Esophagus squamous epithelium (tissue), 5 donors: ENCODE results near the gene PIP5KL1. TPM values are rescaled to one million over a fixed set of nuclear protein-coding genes. Genes with fewer than 3 reads are reported as not detected.

Source experiments
- DNase-seq: peaks from one replicate; lab custom pipeline; 2025; lab: John Stamatoyannopoulos, UW
- H3K27ac ChIP-seq, 4 donors: fragments of 200-600 bp; sonication (generic); one replicate each; pipeline ENCODE4 v1.5.1; 2016 to 2019; ENCODE audit warnings: mild to moderate bottlenecking in 1 of 4
- H3K27me3 ChIP-seq, 4 donors: fragments of 200-600 bp; sonication (generic); 1 replicate in 3 of 4; 2 replicates in 1 of 4; pipeline versions ENCODE4 v1.5.1 to v1.6.0; 2017 to 2021; ENCODE audit warnings: antibody characterized with exemption in 1 of 4
- H3K36me3 ChIP-seq, 3 donors: fragments of 200-600 bp; sonication (generic); one replicate each; pipeline ENCODE4 v1.5.1; 2016 to 2019
- H3K4me1 ChIP-seq, 3 donors: fragments of 200-600 bp; sonication (generic); one replicate each; pipeline ENCODE4 v1.5.1; 2017 to 2019
- H3K4me3 ChIP-seq, 4 donors: fragments of 200-600 bp; sonication (generic); 1 replicate in 3 of 4; 2 replicates in 1 of 4; pipeline ENCODE4 v1.5.1; 2016 to 2019; ENCODE audit warnings: mild to moderate bottlenecking in 2 of 4, moderate library complexity in 1 of 4
- H3K9me3 ChIP-seq, 3 donors: fragments of 200-600 bp; sonication (generic); one replicate each; pipeline ENCODE4 v1.5.1; 2016 to 2019
- POLR2A ChIP-seq, 4 donors: fragments of 450-650 bp; IDR thresholded peaks; one replicate each; pipeline ENCODE4 v1.6.1; 2017; ENCODE audit warnings: antibody characterized with exemption in 4 of 4, mild to moderate bottlenecking in 4 of 4, moderate library complexity in 3 of 4
- WGBS, 2 donors: methylation state at CpG; one replicate each; pipeline ENCODE4 v1.1.5; 2018; 5-methylcytosine and 5-hydroxymethylcytosine counted together
- intact Hi-C: fragments of 100-400 bp; cut with DNase I; formaldehyde crosslinking; loops from one replicate; pipeline ENCODE4 v1.15.0; 2022
- total RNA-seq, 4 donors: library from RNA; depleted of rRNA; stranded (reverse); fragments of >200 nt; gene quantifications; one replicate each; pipeline ENCODE4 v1.1.0, GENCODE V29; 2016
- TF ChIP-seq, protein P1 (sequence below), 6 experiments: fragments of 450-650 bp in 4 of 6; fragments of 200-600 bp in 2 of 6; sonication (generic) in 2 of 6; IDR thresholded peaks; one replicate each; pipeline ENCODE4 v1.5.1; 2016 to 2019; ENCODE audit warnings: antibody characterized with exemption in 6 of 6, mild to moderate bottlenecking in 4 of 6, moderate library complexity in 4 of 6
- donor health status: DM: yes; HTN: yes; CAD: no.

PIP5KL1 gene
- total RNA-seq, 4 donors from 2014 or later = 3.1 to 4.6 (median 3.6) TPM; not detected in 1

DNA sequence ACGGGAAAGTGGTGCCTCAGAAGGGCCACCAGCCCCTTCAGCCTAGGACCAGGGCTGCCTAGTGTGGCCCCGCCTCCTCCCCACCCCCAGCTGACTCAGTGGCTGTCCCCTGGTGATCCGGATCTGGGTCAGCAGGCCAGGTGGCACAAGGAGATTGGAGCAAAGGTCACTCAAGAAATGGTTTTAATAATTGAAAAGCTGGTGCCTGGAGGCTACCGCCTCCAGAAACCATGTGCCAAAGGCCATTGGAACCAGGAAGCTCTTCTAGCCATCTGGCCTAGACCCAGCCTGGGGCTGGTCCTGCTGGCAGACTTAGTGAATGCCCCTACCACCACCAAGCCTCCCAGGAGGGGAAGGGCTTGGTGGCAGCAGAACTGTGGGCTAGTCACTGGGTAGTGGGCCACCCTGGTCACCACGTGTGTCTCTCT, 15.2 kb downstream of the PIP5KL1 start:
- Histone ChIP-seq H3K4me3 (peak overlapping the region in 2 of 4 donors; percentile 66 to 81), H3K27ac (peak overlapping the region in 3 of 4 donors; percentile 72 to 87 (median 74)), H3K9me3 (no peaks in the 10 kb centered on the region), H3K4me1 (peaks cover 37 to 68% (median 44%) of the 10 kb centered on the region in 3 donors), H3K36me3 (peaks cover 7 to 40% (median 15%) of the 10 kb centered on the region in 3 donors), H3K27me3 (no peaks in the 10 kb centered on the region)
- DNase-seq = no peak
- TF ChIP-seq, protein P1, sequence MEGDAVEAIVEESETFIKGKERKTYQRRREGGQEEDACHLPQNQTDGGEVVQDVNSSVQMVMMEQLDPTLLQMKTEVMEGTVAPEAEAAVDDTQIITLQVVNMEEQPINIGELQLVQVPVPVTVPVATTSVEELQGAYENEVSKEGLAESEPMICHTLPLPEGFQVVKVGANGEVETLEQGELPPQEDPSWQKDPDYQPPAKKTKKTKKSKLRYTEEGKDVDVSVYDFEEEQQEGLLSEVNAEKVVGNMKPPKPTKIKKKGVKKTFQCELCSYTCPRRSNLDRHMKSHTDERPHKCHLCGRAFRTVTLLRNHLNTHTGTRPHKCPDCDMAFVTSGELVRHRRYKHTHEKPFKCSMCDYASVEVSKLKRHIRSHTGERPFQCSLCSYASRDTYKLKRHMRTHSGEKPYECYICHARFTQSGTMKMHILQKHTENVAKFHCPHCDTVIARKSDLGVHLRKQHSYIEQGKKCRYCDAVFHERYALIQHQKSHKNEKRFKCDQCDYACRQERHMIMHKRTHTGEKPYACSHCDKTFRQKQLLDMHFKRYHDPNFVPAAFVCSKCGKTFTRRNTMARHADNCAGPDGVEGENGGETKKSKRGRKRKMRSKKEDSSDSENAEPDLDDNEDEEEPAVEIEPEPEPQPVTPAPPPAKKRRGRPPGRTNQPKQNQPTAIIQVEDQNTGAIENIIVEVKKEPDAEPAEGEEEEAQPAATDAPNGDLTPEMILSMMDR (IDR thresholded peaks at IDR 0.05) = no peak
- no peak for TF ChIP-seq POLR2A (IDR thresholded peaks at IDR 0.05)
- WGBS, 2 donors = 40 to 69% methylated on average over 3 to 4 of the region's 5 CpGs
- intact Hi-C loops = no loop called here

- peaks cover 7 to 54% (median 19%) of the 10 kb centered on the region in 3 donors for H3K36me3 ChIP-seq
- intact Hi-C loops = no loop called here
- peaks cover 28 to 55% (median 31%) of the 10 kb centered on the region in 3 donors for H3K4me1 ChIP-seq
- H3K4me3 ChIP-seq = no peak overlapping the region
- no peaks in the 10 kb centered on the region for H3K9me3 ChIP-seq
- no peak overlapping the region for H3K27ac ChIP-seq
- DNase-seq = no peak
- H3K27me3 ChIP-seq = no peaks in the 10 kb centered on the region
- WGBS, 2 donors = 92 to 97% methylated on average over 11 of the region's 11 CpGs
- no peak for TF ChIP-seq POLR2A (IDR thresholded peaks at IDR 0.05)
- TF ChIP-seq, protein P1 (IDR thresholded peaks at IDR 0.05) = no peak
These were observed 16.9 kb downstream of the PIP5KL1 start for GRCh38 chr9:127913682-127914081.

- Histone ChIP-seq H3K4me1 (peaks cover 20 to 52% (median 23%) of the 10 kb centered on the region in 3 donors), H3K9me3 (no peaks in the 10 kb centered on the region), H3K36me3 (peaks cover 11 to 62% (median 19%) of the 10 kb centered on the region in 3 donors), H3K4me3 (no peak overlapping the region), H3K27me3 (no peaks in the 10 kb centered on the region), H3K27ac (no peak overlapping the region)
- 87 to 96% methylated on average over 4 to 5 of the region's 5 CpGs for WGBS, 2 donors
- intact Hi-C loops = no loop called here
- TF ChIP-seq, protein P1 (IDR thresholded peaks at IDR 0.05) = no peak
- TF ChIP-seq POLR2A (IDR thresholded peaks at IDR 0.05) = no peak
- no peak for DNase-seq
These were observed 17.7 kb downstream of the PIP5KL1 start for GRCh38 chr9:127912882-127913281.

GRCh38 chr9:127912296-127912695, 18.3 kb downstream of the PIP5KL1 start:
- intact Hi-C loops = no loop called here
- Histone ChIP-seq H3K4me3 (no peak overlapping the region), H3K27ac (no peak overlapping the region), H3K9me3 (no peaks in the 10 kb centered on the region), H3K36me3 (peaks cover 11 to 64% (median 19%) of the 10 kb centered on the region in 3 donors), H3K27me3 (no peaks in the 10 kb centered on the region), H3K4me1 (peaks cover 16 to 52% (median 17%) of the 10 kb centered on the region in 3 donors)
- TF ChIP-seq, protein P1 (IDR thresholded peaks at IDR 0.05) = no peak
- no peak for TF ChIP-seq POLR2A (IDR thresholded peaks at IDR 0.05)
- DNase-seq = no peak
- WGBS, 2 donors = 97% methylated on average over 12 of the region's 31 CpGs; no CpG with 5 or more reads in 1 of the 2 donors

GRCh38 chr9:127910613-127911205, 19.9 kb downstream of the PIP5KL1 start:
- Histone ChIP-seq H3K4me3 (no peak overlapping the region), H3K27ac (peak overlapping the region in 1 of 4 donors; percentile 55), H3K36me3 (peaks cover 11 to 64% (median 19%) of the 10 kb centered on the region in 3 donors), H3K9me3 (no peaks in the 10 kb centered on the region), H3K27me3 (no peaks in the 10 kb centered on the region), H3K4me1 (peaks cover 22 to 53% (median 23%) of the 10 kb centered on the region in 3 donors)
- TF ChIP-seq, protein P1 (IDR thresholded peaks at IDR 0.05) = peak in 1 of 6 experiments; percentile 15
- TF ChIP-seq POLR2A (IDR thresholded peaks at IDR 0.05) = no peak
- no peak for DNase-seq
- intact Hi-C loops = no loop called here
- WGBS, 2 donors = 55 to 62% methylated on average over 5 to 6 of the region's 6 CpGs
